Liver (tissue), 9 donors: ENCODE data around the gene KIAA1755. TPM values are rescaled to one million over a fixed set of nuclear protein-coding genes. Genes with fewer than 3 reads are reported as not detected.
A peak's percentile ranks its signal among the peaks of the same experiment; 100 is the strongest.

Experiments
- DNase-seq: peaks from one replicate; pipeline ENCODE4 v3.0.0-alpha.2; 2017; ENCODE audit warnings: low spot score
- H3K27ac ChIP-seq, 2 donors: one replicate each; pipeline ENCODE4 v1.7.0; 2013; ENCODE audit warnings: inconsistent platforms in 2 of 2, low read length in 2 of 2, control low read depth in 1 of 2, low read depth in 1 of 2, mild to moderate bottlenecking in 1 of 2
- H3K27me3 ChIP-seq, 4 donors: one replicate each; pipeline versions ENCODE4 v1.6.1 to v1.7.0; 2013; ENCODE audit warnings: low read length in 3 of 4, inconsistent platforms in 1 of 4, mild to moderate bottlenecking in 1 of 4, moderate library complexity in 1 of 4; ENCODE audit not compliant: control insufficient read depth in 4 of 4, insufficient read depth in 4 of 4
- H3K36me3 ChIP-seq, 4 donors: one replicate each; pipeline versions ENCODE4 v1.6.1 to v1.7.0; 2013; ENCODE audit warnings: low read length in 3 of 4, mild to moderate bottlenecking in 3 of 4, low read depth in 1 of 4, moderate library complexity in 1 of 4; ENCODE audit not compliant: control insufficient read depth in 4 of 4, insufficient read depth in 3 of 4
- H3K4me1 ChIP-seq, 4 donors: one replicate each; pipeline versions ENCODE4 v1.6.1 to v1.7.0; 2013; ENCODE audit warnings: low read length in 3 of 4, mild to moderate bottlenecking in 3 of 4, moderate library complexity in 1 of 4; ENCODE audit not compliant: control insufficient read depth in 4 of 4, insufficient read depth in 4 of 4
- H3K4me3 ChIP-seq, 3 donors: one replicate each; pipeline versions ENCODE4 v1.6.1 to v1.7.0; 2013; ENCODE audit warnings: low read length in 3 of 3, control low read depth in 1 of 3, low read depth in 1 of 3, mild to moderate bottlenecking in 1 of 3
- H3K9ac ChIP-seq, 2 donors: one replicate each; pipeline ENCODE4 v1.7.0; 2013; ENCODE audit warnings: low read length in 2 of 2, mild to moderate bottlenecking in 2 of 2, moderate library complexity in 2 of 2, control low read depth in 1 of 2, low read depth in 1 of 2
- H3K9me3 ChIP-seq, 4 donors: one replicate each; pipeline versions ENCODE4 v1.6.1 to v1.7.0; 2013; ENCODE audit warnings: low read length in 3 of 4; ENCODE audit not compliant: control insufficient read depth in 4 of 4
- ATF3 ChIP-seq: IDR thresholded peaks from 2 replicates; pipeline ENCODE4 v1.6.1; 2016; ENCODE audit warnings: antibody characterized with exemption
- FOXA1 ChIP-seq: IDR thresholded peaks from 2 replicates; pipeline ENCODE4 v1.6.1; 2016; ENCODE audit warnings: antibody characterized with exemption
- FOXA2 ChIP-seq: IDR thresholded peaks from 2 replicates; pipeline ENCODE4 v1.6.1; 2016; ENCODE audit warnings: antibody characterized with exemption
- GABPA ChIP-seq, 2 donors: IDR thresholded peaks in 1 of 2; conservative IDR thresholded peaks in 1 of 2; 2 replicates each; pipeline ENCODE4 v1.6.1; 2016; ENCODE audit warnings: antibody characterized with exemption in 2 of 2, mild to moderate bottlenecking in 1 of 2, moderate library complexity in 1 of 2
- HNF4A ChIP-seq, 2 donors: conservative IDR thresholded peaks; 2 replicates each; pipeline ENCODE4 v1.6.1; 2016; ENCODE audit warnings: antibody characterized with exemption in 2 of 2, mild to moderate bottlenecking in 2 of 2
- HNF4G ChIP-seq: IDR thresholded peaks from 2 replicates; pipeline ENCODE4 v1.6.1; 2016; ENCODE audit warnings: antibody characterized with exemption
- JUND ChIP-seq, 2 donors: IDR thresholded peaks; 2 replicates each; pipeline ENCODE4 v1.6.1; 2016; ENCODE audit warnings: antibody characterized with exemption in 2 of 2
- MAX ChIP-seq: IDR thresholded peaks from 2 replicates; pipeline ENCODE4 v1.6.1; 2016; ENCODE audit warnings: antibody characterized with exemption
- NR2F2 ChIP-seq: IDR thresholded peaks from 2 replicates; pipeline ENCODE4 v1.6.1; 2016; ENCODE audit warnings: antibody characterized with exemption
- RAD21 ChIP-seq, 2 donors: IDR thresholded peaks; 2 replicates each; pipeline ENCODE4 v1.6.1; 2016; ENCODE audit warnings: antibody characterized with exemption in 2 of 2, mild to moderate bottlenecking in 2 of 2
- SP1 ChIP-seq: IDR thresholded peaks from 2 replicates; pipeline ENCODE4 v1.6.1; 2018; ENCODE audit warnings: antibody characterized with exemption, mild to moderate bottlenecking
- TAF1 ChIP-seq: conservative IDR thresholded peaks from 2 replicates; pipeline ENCODE4 v1.6.1; 2016; ENCODE audit warnings: antibody characterized with exemption, mild to moderate bottlenecking
- YY1 ChIP-seq: IDR thresholded peaks from 2 replicates; pipeline ENCODE4 v1.6.1; 2016; ENCODE audit warnings: antibody characterized with exemption, mild to moderate bottlenecking
- WGBS: extraction: QIAGEN DNeasy Blood & Tissue Kit; methylation state at CpG from one replicate; pipeline ENCODE4 v1.1.7; 2013; 5-methylcytosine and 5-hydroxymethylcytosine counted together
- polyA plus RNA-seq, 2 donors: library from polyadenylated mRNA; stranded (reverse) in 1 of 2; unstranded in 1 of 2; fragments of 200-250 nt in 1 of 2; fragments of >200 nt in 1 of 2; fragmentation: Nextera tagmentation in 1 of 2; extraction: Ambion mirVana in 1 of 2; gene quantifications; one replicate each; pipeline versions ENCODE4 v1.2.1 to v1.2.3, GENCODE V29; 2013 to 2015
- total RNA-seq, 2 donors: library from RNA; depleted of rRNA; stranded (reverse); fragments of >200 nt; gene quantifications; one replicate each; pipeline ENCODE4 v1.2.3, GENCODE V29; 2014
- TF ChIP-seq, protein P1 (sequence below): IDR thresholded peaks from 2 replicates; pipeline ENCODE4 v1.6.1; 2016; ENCODE audit warnings: antibody characterized with exemption
- donor health status: healthy.
- donor health status: healthy.
- donor health status: healthy.
- donor health status: healthy.
- donor health status: healthy.

The KIAA1755 gene
- total and polyA plus RNA-seq, 4 donors = 0.09 to 1.4 (median 0.81) TPM

DNA sequence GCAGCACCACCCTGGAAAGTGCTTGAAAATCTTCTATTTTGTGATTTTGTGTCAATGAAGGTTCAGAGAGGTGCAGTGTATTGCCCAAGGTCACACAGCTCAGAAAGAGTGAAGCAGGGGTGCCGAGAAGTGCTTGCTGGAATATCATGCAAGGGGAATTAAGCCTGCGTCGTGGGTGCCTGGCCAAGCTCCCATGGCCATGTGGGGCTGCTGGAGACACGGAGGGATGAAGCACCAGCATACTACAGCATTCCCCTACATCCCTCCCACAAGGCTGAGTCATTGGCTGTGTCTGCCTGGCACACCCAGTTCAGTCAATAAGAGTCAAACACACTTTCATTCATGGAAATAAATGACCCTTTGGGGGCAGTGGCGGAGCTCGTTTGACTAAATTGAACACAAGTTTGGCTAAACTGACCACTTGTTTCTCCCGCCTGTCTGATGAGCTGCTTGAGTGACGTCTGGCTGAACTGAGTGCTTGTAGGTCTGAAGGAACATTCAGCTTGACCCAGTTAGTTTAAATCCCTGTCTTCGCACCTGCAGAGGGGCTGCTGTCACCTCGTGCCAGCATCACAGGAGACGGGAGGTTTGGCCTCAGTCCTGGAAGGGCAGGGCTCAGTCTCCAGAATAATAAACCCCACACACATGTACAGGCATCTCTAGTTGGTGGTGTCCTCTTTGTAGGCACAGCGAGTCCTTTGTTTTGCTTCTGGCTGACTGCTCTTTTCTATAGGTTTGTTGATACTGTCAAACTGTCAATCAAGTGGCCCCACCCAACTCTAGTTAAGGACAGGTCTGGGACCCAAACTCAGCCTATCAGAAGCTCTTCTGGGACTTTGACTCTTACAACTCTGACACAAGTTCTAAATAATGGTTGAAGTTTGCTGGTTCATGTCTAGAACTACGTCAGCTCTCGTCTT is 87.0 kb downstream of the KIAA1755 start:
- Histone ChIP-seq H3K9me3 (no peaks in the 10 kb centered on the region), H3K9ac (no peak overlapping the region), H3K27ac (no peak overlapping the region), H3K36me3 (no peaks in the 10 kb centered on the region), H3K4me3 (no peak overlapping the region), H3K27me3 (no peaks in the 10 kb centered on the region), H3K4me1 (peaks cover 0 to 15% (median 10%) of the 10 kb centered on the region in 4 donors)
- DNase-seq = no peak
- no peak for TF ChIP-seq MAX
- TF ChIP-seq NR2F2 = peak; percentile 57
- TF ChIP-seq SP1 = no peak
- peak in 1 of 2 donors; percentile 22 for TF ChIP-seq RAD21 (IDR thresholded peaks at IDR 0.05)
- peak; percentile 60 for TF ChIP-seq FOXA2
- TF ChIP-seq JUND (IDR thresholded peaks at IDR 0.05) = peak in 1 of 2 donors; percentile 37
- TF ChIP-seq FOXA1 = peak; percentile 32
- 60% methylated on average over 14 of the region's 14 CpGs for WGBS

GRCh38 chr20:38172408-38172807 is 88.1 kb downstream of the KIAA1755 start:
- 84% methylated on average over 4 of the region's 4 CpGs for WGBS
- Histone ChIP-seq H3K4me1 (peaks cover 4 to 24% (median 18%) of the 10 kb centered on the region in 4 donors), H3K27me3 (no peaks in the 10 kb centered on the region), H3K36me3 (no peaks in the 10 kb centered on the region), H3K27ac (no peak overlapping the region), H3K9me3 (no peaks in the 10 kb centered on the region), H3K9ac (no peak overlapping the region), H3K4me3 (no peak overlapping the region)
- TF ChIP-seq JUND (IDR thresholded peaks at IDR 0.05) = no peak
- no peak for TF ChIP-seq YY1
- no peak for TF ChIP-seq HNF4G
- TF ChIP-seq GABPA (IDR thresholded peaks at IDR 0.05 in 1 of 2, conservative IDR thresholded peaks at IDR 0.05 in 1 of 2) = no peak
- no peak for DNase-seq

DNA sequence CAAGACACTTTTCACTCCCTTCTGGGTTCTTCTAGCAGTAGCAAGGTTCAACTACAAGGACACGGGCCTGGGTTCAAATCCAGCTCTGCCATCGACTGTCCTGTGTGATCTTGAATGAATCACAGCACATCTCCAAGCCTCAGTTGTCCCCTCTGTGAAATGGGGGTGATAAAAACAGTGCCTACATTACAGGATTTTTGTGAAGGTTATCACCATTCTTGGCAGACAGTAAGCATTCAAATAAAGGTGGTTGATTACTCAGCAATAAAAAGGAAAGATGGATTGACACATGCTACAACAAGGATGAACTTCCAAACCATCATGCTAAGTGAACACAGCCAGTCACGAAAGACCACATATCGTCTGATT is 88.9 kb downstream of the KIAA1755 start:
- Histone ChIP-seq H3K9ac (no peak overlapping the region), H3K9me3 (no peaks in the 10 kb centered on the region), H3K27ac (no peak overlapping the region), H3K4me3 (no peak overlapping the region), H3K27me3 (no peaks in the 10 kb centered on the region), H3K36me3 (no peaks in the 10 kb centered on the region), H3K4me1 (peaks cover 5 to 31% (median 22%) of the 10 kb centered on the region in 4 donors)
- DNase-seq = no peak
- 89% methylated on average over 4 of the region's 4 CpGs for WGBS
- TF ChIP-seq ATF3 = no peak
- no peak for TF ChIP-seq HNF4A (conservative IDR thresholded peaks at IDR 0.05)
- no peak for TF ChIP-seq RAD21 (IDR thresholded peaks at IDR 0.05)
- TF ChIP-seq GABPA (IDR thresholded peaks at IDR 0.05 in 1 of 2, conservative IDR thresholded peaks at IDR 0.05 in 1 of 2) = no peak
- TF ChIP-seq HNF4G = no peak
- TF ChIP-seq, protein P1, sequence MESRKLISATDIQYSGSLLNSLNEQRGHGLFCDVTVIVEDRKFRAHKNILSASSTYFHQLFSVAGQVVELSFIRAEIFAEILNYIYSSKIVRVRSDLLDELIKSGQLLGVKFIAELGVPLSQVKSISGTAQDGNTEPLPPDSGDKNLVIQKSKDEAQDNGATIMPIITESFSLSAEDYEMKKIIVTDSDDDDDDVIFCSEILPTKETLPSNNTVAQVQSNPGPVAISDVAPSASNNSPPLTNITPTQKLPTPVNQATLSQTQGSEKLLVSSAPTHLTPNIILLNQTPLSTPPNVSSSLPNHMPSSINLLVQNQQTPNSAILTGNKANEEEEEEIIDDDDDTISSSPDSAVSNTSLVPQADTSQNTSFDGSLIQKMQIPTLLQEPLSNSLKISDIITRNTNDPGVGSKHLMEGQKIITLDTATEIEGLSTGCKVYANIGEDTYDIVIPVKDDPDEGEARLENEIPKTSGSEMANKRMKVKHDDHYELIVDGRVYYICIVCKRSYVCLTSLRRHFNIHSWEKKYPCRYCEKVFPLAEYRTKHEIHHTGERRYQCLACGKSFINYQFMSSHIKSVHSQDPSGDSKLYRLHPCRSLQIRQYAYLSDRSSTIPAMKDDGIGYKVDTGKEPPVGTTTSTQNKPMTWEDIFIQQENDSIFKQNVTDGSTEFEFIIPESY = no peak
- no peak for TF ChIP-seq FOXA2
- no peak for TF ChIP-seq TAF1
